C4-2B (cell line): ENCODE measurements around the gene AFP.

Experiments
- H3K27ac ChIP-seq: fragments of 450-650 bp; 2 replicates; pipeline ENCODE4 v1.5.1; 2017
- CTCF ChIP-seq: fragments of 450-650 bp; conservative IDR thresholded peaks from 2 replicates; pipeline ENCODE4 v1.5.1; 2017; ENCODE audit warnings: mild to moderate bottlenecking
- ZFX ChIP-seq: fragments of 450-650 bp; IDR thresholded peaks from 2 replicates; pipeline ENCODE4 v1.6.1; 2017

AFP gene

GRCh38 chr4:73417342-73417741 is 18.7 kb upstream of the AFP start:
- no peak for TF ChIP-seq CTCF
- no peak for TF ChIP-seq ZFX

DNA sequence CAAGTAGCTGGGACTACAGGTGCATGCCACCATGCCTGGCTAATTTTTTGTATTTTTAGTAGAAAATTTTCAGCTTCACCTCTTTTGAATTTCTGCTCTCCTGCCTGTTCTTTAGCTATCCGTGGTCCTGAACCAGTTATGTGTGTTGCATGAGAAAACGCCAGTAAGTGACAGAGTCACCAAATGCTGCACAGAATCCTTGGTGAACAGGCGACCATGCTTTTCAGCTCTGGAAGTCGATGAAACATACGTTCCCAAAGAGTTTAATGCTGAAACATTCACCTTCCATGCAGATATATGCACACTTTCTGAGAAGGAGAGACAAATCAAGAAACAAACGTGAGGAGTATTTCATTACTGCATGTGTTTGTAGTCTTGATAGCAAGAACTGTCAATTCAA is 18.0 kb upstream of the AFP start:
- TF ChIP-seq CTCF (no peak), ZFX (no peak)
- H3K27ac ChIP-seq, result no peak overlapping the region

More at GRCh38 chr4:73417342-73417741, 18.7 kb upstream of the AFP start:
- H3K27ac ChIP-seq, result no peak overlapping the region

GRCh38 chr4:73418677-73419076 is 17.3 kb upstream of the AFP start:
- no peak overlapping the region for H3K27ac ChIP-seq
- TF ChIP-seq CTCF (no peak), ZFX (no peak)

DNA sequence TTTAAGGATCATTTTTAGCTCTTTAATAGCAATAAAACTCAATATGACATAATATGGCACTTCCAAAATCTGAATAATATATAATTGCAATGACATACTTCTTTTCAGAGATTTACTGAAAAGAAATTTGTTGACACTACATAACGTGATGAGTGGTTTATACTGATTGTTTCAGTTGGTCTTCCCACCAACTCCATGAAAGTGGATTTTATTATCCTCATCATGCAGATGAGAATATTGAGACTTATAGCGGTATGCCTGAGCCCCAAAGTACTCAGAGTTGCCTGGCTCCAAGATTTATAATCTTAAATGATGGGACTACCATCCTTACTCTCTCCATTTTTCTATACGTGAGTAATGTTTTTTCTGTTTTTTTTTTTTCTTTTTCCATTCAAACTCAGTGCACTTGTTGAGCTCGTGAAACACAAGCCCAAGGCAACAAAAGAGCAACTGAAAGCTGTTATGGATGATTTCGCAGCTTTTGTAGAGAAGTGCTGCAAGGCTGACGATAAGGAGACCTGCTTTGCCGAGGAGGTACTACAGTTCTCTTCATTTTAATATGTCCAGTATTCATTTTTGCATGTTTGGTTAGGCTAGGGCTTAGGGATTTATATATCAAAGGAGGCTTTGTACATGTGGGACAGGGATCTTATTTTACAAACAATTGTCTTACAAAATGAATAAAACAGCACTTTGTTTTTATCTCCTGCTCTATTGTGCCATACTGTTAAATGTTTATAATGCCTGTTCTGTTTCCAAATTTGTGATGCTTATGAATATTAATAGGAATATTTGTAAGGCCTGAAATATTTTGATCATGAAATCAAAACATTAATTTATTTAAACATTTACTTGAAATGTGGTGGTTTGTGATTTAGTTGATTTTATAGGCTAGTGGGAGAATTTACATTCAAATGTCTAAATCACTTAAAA is 16.6 kb upstream of the AFP start:
- H3K27ac ChIP-seq, result no peak overlapping the region
- TF ChIP-seq CTCF (no peak), ZFX (no peak)

- no peak overlapping the region for H3K27ac ChIP-seq
- TF ChIP-seq ZFX, result no peak
- no peak for TF ChIP-seq CTCF
Measured at GRCh38 chr4:73420615-73421014, 15.4 kb upstream of the AFP start.

GRCh38 chr4:73421708-73422457 is 14.1 kb upstream of the AFP start:
- H3K27ac ChIP-seq, result no peak overlapping the region
- TF ChIP-seq ZFX (no peak), CTCF (no peak)

GRCh38 chr4:73422458-73422752 is 13.6 kb upstream of the AFP start:
- no peak for TF ChIP-seq ZFX
- no peak for TF ChIP-seq CTCF
- H3K27ac ChIP-seq, result no peak overlapping the region
